H4 (cell line): Measurements from ENCODE around the gene NUAK1. TPM values are rescaled to one million over a fixed set of nuclear protein-coding genes. Genes with fewer than 3 reads are reported as not detected.

Source experiments
- DNase-seq: peaks from one replicate; pipeline ENCODE4 v3.0.0-alpha.2; 2015; ENCODE audit warnings: low spot score
- total RNA-seq: library from RNA; depleted of rRNA; stranded (reverse); fragments of >200 nt; shearing (Covaris generic); gene quantifications from 2 replicates; pipeline ENCODE4 v1.2.3, GENCODE V29; 2014

Gene NUAK1
- total RNA-seq, 1 experiment from 2014 or later, result 9.4 TPM

GRCh38 chr12:106084014-106084671, 54.6 kb downstream of the NUAK1 start:
- DNase-seq, result peak; percentile 84

GRCh38 chr12:106082216-106083175, 56.3 kb downstream of the NUAK1 start:
- no peak for DNase-seq

GRCh38 chr12:106081606-106082005, 57.1 kb downstream of the NUAK1 start:
- DNase-seq, result no peak

GRCh38 chr12:106080791-106081170, 58.0 kb downstream of the NUAK1 start:
- DNase-seq, result no peak

- DNase-seq, result peak; percentile 24
These were observed 58.5 kb downstream of the NUAK1 start for GRCh38 chr12:106080041-106080790.

- DNase-seq, result no peak
These were observed 59.5 kb downstream of the NUAK1 start for GRCh38 chr12:106079148-106079738.

GRCh38 chr12:106078358-106079010, 60.3 kb downstream of the NUAK1 start:
- peak; percentile 71 for DNase-seq

GRCh38 chr12:106074706-106075392, 63.9 kb downstream of the NUAK1 start:
- peak; percentile 75 for DNase-seq

- DNase-seq, result no peak
These were observed 64.4 kb downstream of the NUAK1 start for GRCh38 chr12:106074361-106074705.

GRCh38 chr12:106073179-106073578, 65.6 kb downstream of the NUAK1 start:
- DNase-seq, result no peak

GRCh38 chr12:106072751-106073150, 66.0 kb downstream of the NUAK1 start:
- DNase-seq, result no peak

- DNase-seq, result no peak
These were observed 67.1 kb downstream of the NUAK1 start for GRCh38 chr12:106071686-106072085.

GRCh38 chr12:106070611-106071010, 68.1 kb downstream of the NUAK1 start:
- DNase-seq, result no peak

- DNase-seq, result no peak
These were observed 68.6 kb downstream of the NUAK1 start for GRCh38 chr12:106070147-106070546.

- no peak for DNase-seq
These were observed 70.5 kb downstream of the NUAK1 start for GRCh38 chr12:106068296-106068695.

- no peak for DNase-seq
These were observed 71.0 kb downstream of the NUAK1 start for GRCh38 chr12:106067606-106068205.

- no peak for DNase-seq
These were observed 71.9 kb downstream of the NUAK1 start for GRCh38 chr12:106066726-106067325.

GRCh38 chr12:106066051-106066705, 72.6 kb downstream of the NUAK1 start:
- no peak for DNase-seq

GRCh38 chr12:106065506-106065905, 73.2 kb downstream of the NUAK1 start:
- no peak for DNase-seq

- no peak for DNase-seq
These were observed 74.1 kb downstream of the NUAK1 start for GRCh38 chr12:106064721-106065021.
